ENCODE data around the gene PSMD14. TPM values are rescaled to one million over a fixed set of nuclear protein-coding genes. Genes with fewer than 3 reads are reported as not detected.
"Not testable (repeated sequence)": the region's sequence is repeated elsewhere in the genome, so short reads cannot be mapped to it uniquely, and the experiment has no call there.

The PSMD14 gene
- 78.4 and 84.4 TPM in 2 replicates for total RNA-seq

- intact Hi-C loops (cut with micrococcal nuclease) = loop anchor here (1.0 to 10.0 kb wide), 8 partner anchors 64 to 894 kb away; partner anchors contain the start of genes RBMS1 and TANK
These were observed at the start of gene PSMD14 for GRCh38 chr2:161308178-161308955. PSMD14 (plus strand) TSS chr2:161308425; CDS start chr2:161318826, 10,401 bp downstream.

DNA sequence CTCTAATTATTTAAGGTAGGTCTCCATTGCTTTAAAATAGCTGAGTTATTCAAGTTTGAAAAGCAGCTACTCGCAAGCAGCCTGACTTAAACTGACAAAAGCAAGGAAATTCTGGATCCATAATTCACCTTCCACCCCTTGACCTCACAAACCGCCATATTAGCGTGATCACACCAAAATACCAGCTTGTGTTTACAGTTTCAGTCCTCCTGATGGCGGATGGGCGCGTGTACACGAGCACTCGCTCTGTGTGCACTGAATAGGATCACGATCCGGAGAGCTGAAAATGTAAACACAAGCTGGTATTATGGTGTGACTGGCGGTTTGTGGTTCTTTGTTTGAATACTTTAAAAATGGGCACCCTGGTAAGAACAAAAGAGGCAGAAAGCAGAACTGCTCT, 42.4 kb upstream of the PSMD14 start:
- intact Hi-C loops (cut with micrococcal nuclease) = no loop called here

GRCh38 chr2:161269111-161269510, 39.1 kb upstream of the PSMD14 start:
- intact Hi-C loops (cut with micrococcal nuclease) = no loop called here

DNA sequence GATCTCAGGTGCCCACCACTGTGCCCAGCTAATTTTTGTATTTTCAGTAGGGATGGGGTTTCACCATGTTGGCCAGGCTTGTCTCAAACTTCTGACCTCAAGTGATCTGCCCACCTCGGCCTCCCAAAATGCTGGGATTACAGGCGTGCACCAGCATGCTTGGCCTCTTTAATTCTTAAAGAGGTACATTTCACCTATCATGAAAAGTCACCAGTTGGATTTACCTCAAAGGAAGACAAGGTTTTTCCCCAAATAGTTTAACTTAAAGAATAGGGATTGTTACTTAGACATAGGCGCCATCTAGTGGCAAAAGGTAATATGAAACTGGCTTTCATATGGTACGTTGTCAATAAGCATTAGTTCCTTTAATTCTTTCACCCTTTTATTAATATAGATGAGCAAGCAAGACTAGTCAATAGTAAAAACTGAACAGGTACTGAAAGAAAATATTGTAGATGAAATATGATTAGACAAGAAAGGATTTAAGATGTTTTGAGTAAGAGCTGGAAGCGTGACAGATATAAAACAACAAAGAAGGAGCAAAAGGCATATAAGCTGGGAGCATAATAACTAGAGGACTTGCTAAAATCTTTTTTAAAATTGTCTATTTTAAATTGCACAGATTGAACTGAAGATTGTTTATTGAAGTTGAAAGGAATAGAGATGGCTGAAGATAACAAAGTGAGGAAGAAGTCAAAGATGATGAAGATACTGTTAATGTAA, 35.0 kb upstream of the PSMD14 start:
- intact Hi-C loops (cut with micrococcal nuclease) = loop anchor here (1.0 to 2.0 kb wide), 2 partner anchors 28 to 50 kb away; no protein-coding TSS in a partner anchor

GRCh38 chr2:161278564-161279229, 29.5 kb upstream of the PSMD14 start:
- intact Hi-C loops (cut with micrococcal nuclease) = not testable (repeated sequence)

DNA sequence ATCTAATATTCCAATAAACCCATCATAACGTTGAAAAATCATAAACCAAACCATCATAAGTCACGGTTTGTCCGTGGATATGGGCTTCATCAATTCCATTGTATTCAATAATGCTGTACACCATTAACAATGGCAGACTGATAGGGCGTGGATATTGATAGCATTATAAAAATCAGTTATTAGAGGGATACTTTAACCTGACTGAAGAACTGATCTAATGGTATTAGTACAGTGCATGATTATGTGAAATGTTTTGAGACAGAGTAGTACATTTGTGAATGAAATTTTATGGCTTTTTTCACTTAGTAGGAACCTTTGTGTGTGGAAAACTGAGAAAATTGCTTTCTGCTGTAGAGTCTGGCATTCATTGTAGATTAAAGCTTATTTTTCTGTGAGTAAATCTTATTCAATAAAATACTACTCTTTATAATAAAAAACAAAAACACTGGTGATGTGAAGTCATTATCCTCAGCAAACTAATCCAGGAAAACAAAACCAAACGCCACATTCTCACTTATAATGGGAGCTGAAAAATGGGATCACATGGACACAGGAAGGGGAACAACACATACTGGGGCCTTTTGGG, 28.9 kb upstream of the PSMD14 start:
- intact Hi-C loops (cut with micrococcal nuclease) = not testable (repeated sequence)

GRCh38 chr2:161280906-161281323, 27.3 kb upstream of the PSMD14 start:
- intact Hi-C loops (cut with micrococcal nuclease) = not testable (repeated sequence)

GRCh38 chr2:161281615-161282310, 26.5 kb upstream of the PSMD14 start:
- intact Hi-C loops (cut with micrococcal nuclease) = not testable (repeated sequence)

GRCh38 chr2:161282311-161282644, 25.9 kb upstream of the PSMD14 start:
- intact Hi-C loops (cut with micrococcal nuclease) = not testable (repeated sequence)

DNA sequence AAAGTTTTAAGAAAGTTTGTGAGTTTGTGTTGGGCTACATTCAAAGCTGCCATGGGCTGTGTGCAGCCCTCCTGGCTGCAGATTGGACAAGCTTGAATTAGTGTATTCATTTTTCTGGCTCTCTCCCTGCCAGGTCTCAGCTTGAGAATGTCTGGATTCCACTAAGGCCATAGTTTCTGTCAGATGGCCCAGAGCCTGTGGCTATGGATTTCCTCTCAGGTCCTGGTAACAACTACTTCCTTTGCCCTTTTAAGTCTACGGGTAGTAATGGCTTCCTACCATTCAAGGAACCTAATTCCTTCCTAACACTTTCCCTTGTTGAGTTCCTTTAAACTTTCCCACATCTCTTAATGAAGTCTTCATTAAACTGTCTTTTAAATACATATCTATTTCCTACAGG, 24.3 kb upstream of the PSMD14 start:
- intact Hi-C loops (cut with micrococcal nuclease) = no loop called here

DNA sequence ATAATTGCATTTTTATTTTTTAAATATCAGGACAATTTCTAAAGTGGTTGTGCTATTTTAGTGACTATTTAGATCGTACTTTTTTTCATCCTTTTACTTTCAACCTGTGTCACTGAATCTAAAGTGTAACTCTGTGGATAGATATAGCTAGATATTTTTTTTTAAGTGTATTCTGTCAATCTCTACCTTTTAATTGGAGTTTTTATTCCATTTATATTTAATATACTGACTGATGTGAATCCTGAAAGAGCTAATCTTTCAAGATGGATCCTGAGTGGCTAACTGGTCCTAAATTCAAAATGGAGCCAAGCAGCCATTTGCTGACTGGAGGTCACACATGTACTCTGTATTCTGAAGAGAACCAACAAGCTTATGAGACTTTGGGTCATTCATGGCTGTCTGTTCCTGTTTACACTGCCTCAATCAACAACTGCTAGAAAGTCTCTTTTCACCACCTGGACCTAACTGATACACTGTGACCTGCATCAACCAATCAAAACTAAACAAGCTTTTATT, 4.6 kb upstream of the PSMD14 start:
- intact Hi-C loops (cut with micrococcal nuclease) = loop anchor here (10.0 kb wide), 1 partner anchor 889 kb away; no protein-coding TSS in a partner anchor

DNA sequence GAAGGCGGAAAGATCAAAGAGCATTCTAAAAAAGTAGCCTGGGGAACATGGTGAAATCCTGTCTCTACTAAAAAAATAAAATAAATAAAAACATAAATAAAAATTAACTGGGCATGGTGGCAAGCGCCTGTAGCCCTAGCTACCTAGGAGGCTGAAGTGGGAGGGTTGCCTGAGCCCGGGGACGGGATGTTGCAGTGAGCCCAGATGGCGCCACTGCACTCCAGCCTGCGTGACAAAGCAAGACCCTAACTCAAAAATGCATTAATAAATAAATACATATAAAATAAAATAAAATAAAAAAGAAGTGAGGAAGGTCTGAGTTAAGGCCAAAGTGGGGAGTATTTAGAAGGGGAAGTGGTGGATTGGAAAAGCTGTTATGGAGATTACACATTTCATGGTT, 1.3 kb upstream of the PSMD14 start:
- intact Hi-C loops (cut with micrococcal nuclease) = loop anchor here (1.0 to 10.0 kb wide), 3 partner anchors 815 to 1036 kb away; partner anchors contain the start of gene RBMS1

GRCh38 chr2:161307676-161308075, 549 bp upstream of the PSMD14 start:
- intact Hi-C loops (cut with micrococcal nuclease) = loop anchor here (1.0 to 10.0 kb wide), 9 partner anchors 63 to 1036 kb away; partner anchors contain the start of genes RBMS1 and TANK

DNA sequence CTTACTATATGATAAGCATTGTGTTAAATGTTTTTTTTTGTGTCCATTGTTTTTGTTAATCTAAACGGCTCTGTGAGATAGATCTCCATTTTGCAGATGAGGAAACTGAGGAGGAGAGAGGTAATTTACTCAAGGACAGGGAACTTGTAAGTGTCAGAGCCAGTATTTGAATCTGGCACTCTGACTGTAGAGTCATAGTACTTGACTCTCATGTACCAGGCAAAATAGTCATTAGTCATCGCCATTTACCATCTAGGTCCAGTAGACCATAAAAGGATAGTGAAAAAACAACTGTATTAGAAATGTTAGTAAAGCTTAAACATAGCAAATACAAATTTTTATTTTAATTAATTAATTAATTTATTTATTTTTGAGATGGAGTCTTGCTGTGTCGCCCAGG, 4.8 kb downstream of the PSMD14 start:
- intact Hi-C loops (cut with micrococcal nuclease) = no loop called here

DNA sequence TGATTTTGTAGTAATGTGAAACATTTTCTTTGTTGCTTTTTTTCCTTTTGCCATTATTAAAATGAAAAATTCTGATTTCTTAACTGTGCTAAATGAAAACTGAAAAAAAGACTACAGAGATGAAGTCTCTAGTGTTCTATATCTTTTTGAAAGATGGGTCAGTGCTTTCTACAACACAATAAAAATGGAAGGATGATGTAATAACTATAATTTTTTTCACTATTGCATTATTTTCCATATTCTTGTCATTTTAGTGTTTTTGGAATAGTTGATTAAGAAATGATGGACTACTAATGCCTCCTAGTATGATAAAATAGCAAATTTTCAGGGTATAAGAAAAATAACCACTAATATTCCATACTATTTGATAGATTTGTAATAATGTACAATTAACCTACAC, 7.2 kb downstream of the PSMD14 start:
- intact Hi-C loops (cut with micrococcal nuclease) = no loop called here

DNA sequence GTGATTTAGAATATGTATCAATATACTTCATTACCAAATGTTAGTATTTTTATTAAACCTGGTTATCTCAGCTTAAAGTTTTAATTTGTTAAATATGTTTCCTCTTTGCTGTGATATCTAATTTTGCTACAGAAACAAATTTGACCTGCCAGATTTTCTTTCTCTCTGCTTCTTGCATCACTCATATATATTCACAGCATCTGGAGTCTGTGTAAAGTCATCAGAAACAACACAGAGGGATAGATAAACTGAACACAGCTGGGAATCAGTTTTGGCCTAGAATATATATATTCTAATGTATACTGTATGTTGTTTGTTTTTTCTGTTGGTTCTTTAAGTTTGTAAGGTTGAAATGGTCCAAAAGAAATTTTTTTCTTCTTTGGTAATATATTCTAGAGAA, 8.5 kb downstream of the PSMD14 start:
- intact Hi-C loops (cut with micrococcal nuclease) = no loop called here

GRCh38 chr2:161321944-161322648, 13.9 kb downstream of the PSMD14 start:
- intact Hi-C loops (cut with micrococcal nuclease) = no loop called here

GRCh38 chr2:161324876-161325275, 16.7 kb downstream of the PSMD14 start:
- intact Hi-C loops (cut with micrococcal nuclease) = no loop called here

- intact Hi-C loops (cut with micrococcal nuclease) = no loop called here
These were observed 19.4 kb downstream of the PSMD14 start for GRCh38 chr2:161327582-161327981.
